ENCODE data around the gene CCSER1. TPM values are rescaled to one million over a fixed set of nuclear protein-coding genes. Genes with fewer than 3 reads are reported as not detected.

Gene CCSER1
- total and polyA plus RNA-seq, 2 of the 8 experiments (the other 6 are each of a cell fraction or from before 2014, with no cell fraction given), result 0.26 to 0.84 TPM

- no peak for DNase-seq (ENCODE audit: low read depth in 1 of 2, low spot score in 2 of 2)
- H4K91ac ChIP-seq (replicated peaks; ENCODE audit: insufficient read length, low read length), result no peak overlapping the region
- H4K8ac ChIP-seq (ENCODE audit: extremely low read depth, insufficient read depth, low read length), result no peak overlapping the region
- no peak overlapping the region for H3K18ac ChIP-seq (ENCODE audit: extremely low read depth, low read length)
- no peaks in the 10 kb centered on the region for H3K36me3 ChIP-seq (ENCODE audit: control insufficient read depth in 2 of 4, insufficient read depth in 4 of 4, low read length in 3 of 4)
- no peak overlapping the region for H3K27ac ChIP-seq (ENCODE audit: low read depth, low read length)
- H3K4me3 ChIP-seq (ENCODE audit: extremely low read depth in 1 of 4, insufficient read depth in 2 of 4, low read depth in 3 of 4, low read length in 4 of 4), result no peak overlapping the region
- H3K79me1 ChIP-seq (ENCODE audit: low read depth, low read length), result no peaks in the 10 kb centered on the region
- H3K79me2 ChIP-seq (ENCODE audit: control insufficient read depth in 1 of 2, insufficient read depth in 2 of 2, low read length in 2 of 2), result no peaks in the 10 kb centered on the region
- no peak overlapping the region for H3K4me2 ChIP-seq (ENCODE audit: insufficient read depth in 1 of 2, low read depth in 2 of 2, low read length in 2 of 2)
- no peak overlapping the region for H2AK5ac ChIP-seq (ENCODE audit: low read depth, low read length)
- H3K9ac ChIP-seq (replicated peaks in 1 of 4; ENCODE audit: extremely low read depth in 1 of 4, low read depth in 3 of 4, low read length in 3 of 4), result no peak overlapping the region
- H2BK120ac ChIP-seq (replicated peaks; ENCODE audit: low read depth, low read length), result no peak overlapping the region
- no peak overlapping the region for H3K23ac ChIP-seq (ENCODE audit: insufficient read length)
- ChIA-PET POLR2A (ENCODE audit: partially characterized antibody) (no interaction called here), CTCF (ENCODE audit: partially characterized antibody) (interaction anchor here (0.8 kb wide), 1 partner anchor 313 kb away, joined by 3 read pairs; no protein-coding TSS in a partner anchor)
- H2BK5ac ChIP-seq (ENCODE audit: low read depth, low read length), result no peak overlapping the region
- WGBS, 2 experiments (ENCODE audit: extremely low coverage in 1 of 2, insufficient coverage in 1 of 2, insufficient read length in 1 of 2, insufficient replicate concordance in 2 of 2, low coverage in 1 of 2, low lambda C conversion rate in 2 of 2, missing lambda C conversion rate in 1 of 2), result 84% methylated on average over 2 of the region's 2 CpGs; no CpG with 5 or more reads in 1 of the 2 experiments
- H3K56ac ChIP-seq (replicated peaks; ENCODE audit: insufficient read length, low read depth, low read length), result no peak overlapping the region
- H3K27me3 ChIP-seq (replicated peaks in 1 of 4; ENCODE audit: control insufficient read depth in 3 of 4, extremely low read depth in 1 of 4, insufficient read depth in 3 of 4, low read length in 3 of 4), result no peaks in the 10 kb centered on the region
- no peak for FAIRE-seq
- no peaks in the 10 kb centered on the region for H3K9me3 ChIP-seq (ENCODE audit: insufficient read depth in 2 of 2, low read depth in 1 of 2, low read length in 1 of 2)
- H3K4ac ChIP-seq (replicated peaks; ENCODE audit: insufficient read length, low read depth, low read length), result no peak overlapping the region
- no peak overlapping the region for H4K5ac ChIP-seq (ENCODE audit: insufficient read length, low read depth, low read length)
- H4K20me1 ChIP-seq (replicated peaks in 1 of 2; ENCODE audit: control insufficient read depth in 1 of 2, insufficient read depth in 2 of 2, low read length in 2 of 2), result no peaks in the 10 kb centered on the region
- H2BK12ac ChIP-seq (ENCODE audit: low read depth, low read length), result no peak overlapping the region
- no peak overlapping the region for H2BK15ac ChIP-seq (ENCODE audit: low read length)
- no peak overlapping the region for H2AFZ ChIP-seq (ENCODE audit: low read length)
- no peaks in the 10 kb centered on the region for H3K23me2 ChIP-seq (ENCODE audit: low read depth, low read length)
- H2BK20ac ChIP-seq (ENCODE audit: low read length), result no peak overlapping the region
- H3K4me1 ChIP-seq (replicated peaks in 1 of 4; ENCODE audit: control insufficient read depth in 3 of 4, insufficient read depth in 4 of 4, low read length in 3 of 4), result peaks cover 0 to 6% (median 0%) of the 10 kb centered on the region in 4 experiments; a peak in 2 of 7 replicates
- no peak overlapping the region for H3K14ac ChIP-seq (ENCODE audit: insufficient read length)
- TF ChIP-seq GTF2F1 (IDR thresholded peaks at IDR 0.05; ENCODE audit: borderline replicate concordance, low read depth, low read length) (no peak), GABPA (IDR thresholded peaks at IDR 0.05; ENCODE audit: borderline replicate concordance, insufficient read depth, low read length) (no peak), PHF8 (conservative IDR thresholded peaks at IDR 0.05; ENCODE audit: low read depth, low read length) (no peak), ATF3 (IDR thresholded peaks at IDR 0.05; ENCODE audit: insufficient read depth, low read depth, low read length) (no peak), NRF1 (IDR thresholded peaks at IDR 0.05; ENCODE audit: low read depth, low read length) (no peak), HDAC6 (IDR thresholded peaks at IDR 0.05; ENCODE audit: low read depth, low read length) (no peak), EP300 (IDR thresholded peaks at IDR 0.05; ENCODE audit: borderline replicate concordance in 1 of 2, low read depth in 2 of 2, low read length in 2 of 2) (no peak), BRCA1 (IDR thresholded peaks at IDR 0.05; ENCODE audit: low read depth, low read length) (no peak), CHD1 (IDR thresholded peaks at IDR 0.05; ENCODE audit: low read depth, low read length) (no peak)
- TF ChIP-seq, protein P1, sequence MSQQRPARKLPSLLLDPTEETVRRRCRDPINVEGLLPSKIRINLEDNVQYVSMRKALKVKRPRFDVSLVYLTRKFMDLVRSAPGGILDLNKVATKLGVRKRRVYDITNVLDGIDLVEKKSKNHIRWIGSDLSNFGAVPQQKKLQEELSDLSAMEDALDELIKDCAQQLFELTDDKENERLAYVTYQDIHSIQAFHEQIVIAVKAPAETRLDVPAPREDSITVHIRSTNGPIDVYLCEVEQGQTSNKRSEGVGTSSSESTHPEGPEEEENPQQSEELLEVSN (IDR thresholded peaks at IDR 0.05), result no peak
Observed at GRCh38 chr4:91427171-91427570, 1300.0 kb downstream of the CCSER1 start.
